ENCODE measurements around the gene LCN10.
A peak's percentile ranks its signal among the peaks of the same experiment; 100 is the strongest.
"Not testable (repeated sequence)": the region's sequence is repeated elsewhere in the genome, so short reads cannot be mapped to it uniquely, and the experiment has no call there.

The LCN10 gene

GRCh38 chr9:136771907-136772415 lies 29.2 kb upstream of the LCN10 start:
- DNase-seq = no peak

GRCh38 chr9:136769710-136770191 lies 27.0 kb upstream of the LCN10 start:
- peak; percentile 63 for DNase-seq

GRCh38 chr9:136766410-136767120 lies 23.8 kb upstream of the LCN10 start:
- DNase-seq = peak; percentile 94

- DNase-seq = not testable (repeated sequence)
Observed at GRCh38 chr9:136765745-136766409, 23.1 kb upstream of the LCN10 start.

GRCh38 chr9:136765041-136765440 lies 22.3 kb upstream of the LCN10 start:
- no peak for DNase-seq

GRCh38 chr9:136764301-136764891 lies 21.7 kb upstream of the LCN10 start, which contains the start of gene LCN15:
TSS of gene LCN15 (minus strand) at chr9:136764518. CDS start at chr9:136764488, 30 bp downstream.
- no peak for DNase-seq

GRCh38 chr9:136763649-136764035 lies 20.9 kb upstream of the LCN10 start:
- no peak for DNase-seq

- DNase-seq = no peak
Observed at GRCh38 chr9:136762915-136763648, 20.3 kb upstream of the LCN10 start.

GRCh38 chr9:136762221-136762691 lies 19.5 kb upstream of the LCN10 start:
- no peak for DNase-seq

- DNase-seq = no peak
Observed at GRCh38 chr9:136761545-136761981, 18.8 kb upstream of the LCN10 start.

GRCh38 chr9:136760834-136761544 lies 18.2 kb upstream of the LCN10 start:
- DNase-seq = peak; percentile 38

- no peak for DNase-seq
Observed at GRCh38 chr9:136760424-136760823, 17.7 kb upstream of the LCN10 start.

- no peak for DNase-seq
Observed at GRCh38 chr9:136759436-136760325, 16.9 kb upstream of the LCN10 start.

GRCh38 chr9:136759001-136759400 lies 16.3 kb upstream of the LCN10 start:
- no peak for DNase-seq

GRCh38 chr9:136757751-136758140 lies 15.0 kb upstream of the LCN10 start:
- no peak for DNase-seq

GRCh38 chr9:136757328-136757727 lies 14.6 kb upstream of the LCN10 start:
- DNase-seq = no peak

GRCh38 chr9:136756836-136757235 lies 14.1 kb upstream of the LCN10 start:
- DNase-seq = no peak

- DNase-seq = no peak
Observed at GRCh38 chr9:136756134-136756438, 13.3 kb upstream of the LCN10 start.

- not testable (repeated sequence) for DNase-seq
Observed at GRCh38 chr9:136755302-136756133, 12.8 kb upstream of the LCN10 start.

GRCh38 chr9:136754626-136755301 lies 12.0 kb upstream of the LCN10 start:
- no peak for DNase-seq

Data from NCI-H2171 treated with DMSO at 0.1 percent for 48 hours (cell line).